ENCODE data around the gene MAP3K15. TPM values are rescaled to one million over a fixed set of nuclear protein-coding genes. Genes with fewer than 3 reads are reported as not detected.

Gene MAP3K15
- under 1 TPM; 0.31 to 0.37 TPM for total RNA-seq

- Mint-ChIP-seq H3K9me3 (ENCODE audit: insufficient read depth) (no peaks in the 10 kb centered on the region), H3K27ac (no peak within 1 kb of the TSS), H3K27me3 (ENCODE audit: low read depth) (peaks cover 22% of the 10 kb centered on the region), H3K36me3 (ENCODE audit: low read depth) (no peaks in the 10 kb centered on the region), H3K4me1 (ENCODE audit: low read depth) (peaks cover 7% of the 10 kb centered on the region), H3K4me3 (peak within 1 kb of the TSS; percentile 49)
- peak; percentile 70 for ATAC-seq
- DNase-seq: peak; percentile 23
- CTCF ChIA-PET: interaction anchor here (1.0 kb wide), 1 partner anchor 143 kb away, joined by 3 read pairs; no protein-coding TSS in a partner anchor
- POLR2A ChIA-PET: no interaction called here
Measured at GRCh38 chrX:19514791-19515614, at the start of gene MAP3K15. Gene MAP3K15 (minus strand): TSS chrX:19515508. CDS start chrX:19515261, 247 bp downstream.

DNA sequence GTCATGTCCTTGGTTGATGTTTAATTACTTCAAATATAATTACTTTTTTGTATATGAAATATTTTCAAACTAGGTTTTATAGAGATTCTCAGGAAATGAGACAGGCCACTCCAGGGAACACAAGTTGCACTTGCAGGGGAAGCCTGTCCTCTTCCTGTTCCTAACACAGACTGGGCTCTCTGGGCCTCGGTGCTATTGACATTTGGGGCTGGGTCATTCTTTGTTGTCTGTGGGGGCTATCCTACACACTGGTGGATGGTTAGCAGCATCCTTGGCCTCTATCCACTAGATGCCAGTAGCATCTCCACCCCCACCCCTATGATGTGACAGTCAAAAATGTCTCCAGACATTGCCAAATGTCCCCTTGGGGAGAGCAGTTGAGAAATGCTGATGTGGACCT is 49.3 kb upstream of the MAP3K15 start:
- ATAC-seq (no peak), DNase-seq (no peak)
- no peaks in the 10 kb centered on the region for H3K9me3 Mint-ChIP-seq (ENCODE audit: insufficient read depth)
- H3K27ac Mint-ChIP-seq: no peak overlapping the region
- peaks cover 18% of the 10 kb centered on the region for H3K36me3 Mint-ChIP-seq (ENCODE audit: low read depth)
- CTCF ChIA-PET: no interaction called here
- no peaks in the 10 kb centered on the region for H3K27me3 Mint-ChIP-seq (ENCODE audit: low read depth)
- H3K4me3 Mint-ChIP-seq: no peak overlapping the region
- peaks cover 22% of the 10 kb centered on the region for H3K4me1 Mint-ChIP-seq (ENCODE audit: low read depth)
- POLR2A ChIA-PET: no interaction called here

- Mint-ChIP-seq H3K4me3 (no peak overlapping the region), H3K27me3 (ENCODE audit: low read depth) (no peaks in the 10 kb centered on the region), H3K36me3 (ENCODE audit: low read depth) (peaks cover 18% of the 10 kb centered on the region), H3K27ac (no peak overlapping the region), H3K4me1 (ENCODE audit: low read depth) (peaks cover 22% of the 10 kb centered on the region), H3K9me3 (ENCODE audit: insufficient read depth) (no peaks in the 10 kb centered on the region)
- ATAC-seq (no peak), DNase-seq (no peak)
- CTCF ChIA-PET: no interaction called here
- POLR2A ChIA-PET: no interaction called here
Measured at GRCh38 chrX:19563746-19564145, 48.4 kb upstream of the MAP3K15 start.

GRCh38 chrX:19563327-19563726 is 48.0 kb upstream of the MAP3K15 start:
- ATAC-seq (no peak), DNase-seq (no peak)
- Mint-ChIP-seq H3K27me3 (ENCODE audit: low read depth) (no peaks in the 10 kb centered on the region), H3K9me3 (ENCODE audit: insufficient read depth) (no peaks in the 10 kb centered on the region), H3K4me3 (no peak overlapping the region), H3K36me3 (ENCODE audit: low read depth) (peaks cover 15% of the 10 kb centered on the region), H3K4me1 (ENCODE audit: low read depth) (peaks cover 22% of the 10 kb centered on the region), H3K27ac (no peak overlapping the region)
- POLR2A ChIA-PET: no interaction called here
- CTCF ChIA-PET: no interaction called here

DNA sequence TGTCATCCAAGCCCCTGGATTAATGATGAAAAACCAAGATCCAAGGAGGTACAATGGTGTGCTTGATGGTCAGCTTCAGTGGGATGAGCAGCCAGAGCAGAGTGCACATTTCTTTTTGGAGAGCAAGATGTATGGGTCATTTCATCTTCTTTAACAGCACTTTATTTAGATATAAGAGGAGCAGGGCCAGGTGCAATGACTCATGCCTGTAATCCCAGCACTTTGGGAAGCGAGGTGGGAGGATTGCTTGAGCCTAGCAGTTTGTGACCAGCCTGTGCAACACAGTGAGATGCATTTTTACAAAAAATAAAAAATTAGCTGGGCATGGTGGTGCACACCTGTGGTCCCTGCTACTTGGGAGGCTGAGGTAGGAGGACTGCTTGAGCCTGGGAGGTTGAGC is 45.3 kb upstream of the MAP3K15 start:
- peaks cover 6% of the 10 kb centered on the region for H3K36me3 Mint-ChIP-seq (ENCODE audit: low read depth)
- DNase-seq: no peak
- H3K27ac Mint-ChIP-seq: no peak overlapping the region
- no peak for ATAC-seq
- no peak overlapping the region for H3K4me3 Mint-ChIP-seq
- peaks cover 7% of the 10 kb centered on the region for H3K4me1 Mint-ChIP-seq (ENCODE audit: low read depth)
- CTCF ChIA-PET: no interaction called here
- POLR2A ChIA-PET: no interaction called here
- no peaks in the 10 kb centered on the region for H3K27me3 Mint-ChIP-seq (ENCODE audit: low read depth)
- H3K9me3 Mint-ChIP-seq (ENCODE audit: insufficient read depth): no peaks in the 10 kb centered on the region

DNA sequence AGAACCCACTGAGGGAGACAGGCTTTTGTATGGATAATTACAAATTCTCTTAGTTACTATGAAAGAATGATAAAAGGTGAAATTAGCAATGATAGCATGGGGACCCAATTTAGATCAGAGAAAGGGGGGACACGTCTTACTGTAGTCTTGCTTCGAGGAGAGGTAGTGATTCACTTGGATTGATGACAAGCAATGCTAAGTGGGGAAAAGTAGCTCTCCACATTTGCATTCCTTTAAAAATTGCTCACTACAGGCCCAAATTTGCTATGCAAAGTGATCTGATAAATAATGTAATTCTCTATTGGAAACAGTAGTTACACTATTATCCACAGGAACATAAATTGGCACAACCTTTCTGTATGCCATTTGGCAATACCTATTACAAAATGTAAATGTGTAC is 42.5 kb upstream of the MAP3K15 start:
- no peaks in the 10 kb centered on the region for H3K27me3 Mint-ChIP-seq (ENCODE audit: low read depth)
- H3K4me1 Mint-ChIP-seq (ENCODE audit: low read depth): peaks cover 7% of the 10 kb centered on the region
- H3K4me3 Mint-ChIP-seq: no peak overlapping the region
- ATAC-seq (no peak), DNase-seq (no peak)
- no peak overlapping the region for H3K27ac Mint-ChIP-seq
- ChIA-PET POLR2A (no interaction called here), CTCF (interaction anchor here (1.3 kb wide), 1 partner anchor 9 kb away, joined by 3 read pairs; no protein-coding TSS in a partner anchor)
- H3K9me3 Mint-ChIP-seq (ENCODE audit: insufficient read depth): no peaks in the 10 kb centered on the region
- peaks cover 2% of the 10 kb centered on the region for H3K36me3 Mint-ChIP-seq (ENCODE audit: low read depth)

GRCh38 chrX:19556202-19556601 is 40.9 kb upstream of the MAP3K15 start:
- Mint-ChIP-seq H3K4me3 (no peak overlapping the region), H3K36me3 (ENCODE audit: low read depth) (no peaks in the 10 kb centered on the region), H3K9me3 (ENCODE audit: insufficient read depth) (no peaks in the 10 kb centered on the region), H3K27ac (no peak overlapping the region), H3K4me1 (ENCODE audit: low read depth) (peaks cover 12% of the 10 kb centered on the region), H3K27me3 (ENCODE audit: low read depth) (no peaks in the 10 kb centered on the region)
- CTCF ChIA-PET: interaction anchor here (0.8 kb wide), 1 partner anchor 435 kb away, joined by 3 read pairs; no protein-coding TSS in a partner anchor
- no peak for ATAC-seq
- POLR2A ChIA-PET: interaction anchor here (0.6 kb wide), 1 partner anchor 28 kb away, joined by 3 read pairs; no protein-coding TSS in a partner anchor
- DNase-seq: no peak

- H3K36me3 Mint-ChIP-seq (ENCODE audit: low read depth): no peaks in the 10 kb centered on the region
- DNase-seq: no peak
- CTCF ChIA-PET: interaction anchor here (0.8 kb wide), 1 partner anchor 436 kb away, joined by 3 read pairs; no protein-coding TSS in a partner anchor
- H3K4me1 Mint-ChIP-seq (ENCODE audit: low read depth): peaks cover 16% of the 10 kb centered on the region
- POLR2A ChIA-PET: interaction anchor here (0.6 kb wide), 1 partner anchor 29 kb away, joined by 3 read pairs; no protein-coding TSS in a partner anchor
- no peaks in the 10 kb centered on the region for H3K27me3 Mint-ChIP-seq (ENCODE audit: low read depth)
- no peak overlapping the region for H3K27ac Mint-ChIP-seq
- no peak overlapping the region for H3K4me3 Mint-ChIP-seq
- no peaks in the 10 kb centered on the region for H3K9me3 Mint-ChIP-seq (ENCODE audit: insufficient read depth)
- no peak for ATAC-seq
Measured at GRCh38 chrX:19555683-19556082, 40.4 kb upstream of the MAP3K15 start.

DNA sequence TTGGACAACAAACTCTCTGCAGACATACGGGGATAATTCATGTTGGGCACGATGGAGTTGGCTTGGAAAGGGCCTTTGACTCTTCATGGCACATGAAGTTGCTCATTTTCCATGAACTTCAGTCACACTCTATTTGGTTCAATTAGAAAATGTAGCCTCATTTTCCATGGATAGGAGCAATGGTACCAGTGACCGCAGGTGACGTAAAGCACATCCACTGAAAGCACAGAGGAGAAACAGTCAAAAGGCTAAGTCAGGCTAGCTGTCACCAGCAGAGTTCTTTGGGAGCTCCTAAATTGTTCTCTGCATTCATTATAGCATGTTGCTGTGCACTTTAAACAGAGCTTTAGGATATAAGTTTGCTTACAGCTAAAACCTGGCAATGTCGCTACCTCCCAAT is 39.9 kb upstream of the MAP3K15 start:
- POLR2A ChIA-PET: no interaction called here
- Mint-ChIP-seq H3K9me3 (ENCODE audit: insufficient read depth) (no peaks in the 10 kb centered on the region), H3K36me3 (ENCODE audit: low read depth) (no peaks in the 10 kb centered on the region), H3K4me1 (ENCODE audit: low read depth) (peaks cover 20% of the 10 kb centered on the region), H3K27ac (no peak overlapping the region), H3K27me3 (ENCODE audit: low read depth) (no peaks in the 10 kb centered on the region), H3K4me3 (no peak overlapping the region)
- no peak for DNase-seq
- ATAC-seq: no peak
- CTCF ChIA-PET: no interaction called here

DNA sequence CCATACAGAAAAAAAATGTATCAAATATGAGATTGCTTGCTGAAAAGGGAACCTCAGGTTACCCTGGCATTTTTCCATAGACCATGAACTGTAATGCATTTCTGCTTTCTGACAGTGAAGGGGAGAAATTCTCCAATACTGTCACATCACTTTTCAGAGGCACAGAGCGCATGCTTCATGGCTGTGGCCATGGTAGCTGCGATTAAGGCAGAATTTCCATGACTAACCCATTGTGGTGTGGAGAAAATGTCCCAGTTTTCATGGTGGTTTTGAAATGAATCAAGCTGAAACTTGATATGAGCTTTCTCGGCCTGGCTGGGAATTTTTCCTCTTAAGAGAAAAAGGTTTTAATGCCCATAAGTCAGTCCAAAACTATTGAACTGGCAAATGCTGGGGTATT is 39.5 kb upstream of the MAP3K15 start:
- CTCF ChIA-PET: no interaction called here
- Mint-ChIP-seq H3K4me1 (ENCODE audit: low read depth) (peaks cover 25% of the 10 kb centered on the region), H3K4me3 (no peak overlapping the region), H3K27ac (no peak overlapping the region), H3K36me3 (ENCODE audit: low read depth) (peaks cover 1% of the 10 kb centered on the region), H3K9me3 (ENCODE audit: insufficient read depth) (no peaks in the 10 kb centered on the region), H3K27me3 (ENCODE audit: low read depth) (no peaks in the 10 kb centered on the region)
- ATAC-seq (peak; percentile 42), DNase-seq (peak; percentile 22)
- POLR2A ChIA-PET: no interaction called here

DNA sequence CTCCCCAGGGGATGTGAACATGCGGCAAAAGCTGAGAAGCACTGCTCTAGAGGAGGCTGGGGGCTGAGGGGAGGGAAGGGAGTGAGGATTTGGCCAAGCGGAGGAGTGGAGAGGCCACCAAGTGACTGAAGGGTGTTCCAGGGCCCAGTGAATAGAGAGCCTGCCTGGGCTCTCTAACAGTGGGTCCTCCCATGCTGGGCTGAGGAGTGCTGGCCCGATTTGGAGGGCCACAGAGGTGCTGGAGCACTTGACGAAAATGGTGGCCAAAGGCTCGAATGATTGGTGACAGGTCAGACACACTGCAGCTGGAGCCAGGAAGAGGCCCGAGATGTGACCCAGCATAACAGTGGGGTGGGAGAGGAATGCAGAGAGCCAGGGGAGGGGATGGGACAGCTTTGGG is 37.5 kb upstream of the MAP3K15 start:
- H3K9me3 Mint-ChIP-seq (ENCODE audit: insufficient read depth): no peaks in the 10 kb centered on the region
- ATAC-seq (no peak), DNase-seq (no peak)
- H3K27me3 Mint-ChIP-seq (ENCODE audit: low read depth): no peaks in the 10 kb centered on the region
- peaks cover 37% of the 10 kb centered on the region for H3K4me1 Mint-ChIP-seq (ENCODE audit: low read depth)
- ChIA-PET CTCF (no interaction called here), POLR2A (no interaction called here)
- no peak overlapping the region for H3K27ac Mint-ChIP-seq
- H3K4me3 Mint-ChIP-seq: no peak overlapping the region
- peaks cover 19% of the 10 kb centered on the region for H3K36me3 Mint-ChIP-seq (ENCODE audit: low read depth)

DNA sequence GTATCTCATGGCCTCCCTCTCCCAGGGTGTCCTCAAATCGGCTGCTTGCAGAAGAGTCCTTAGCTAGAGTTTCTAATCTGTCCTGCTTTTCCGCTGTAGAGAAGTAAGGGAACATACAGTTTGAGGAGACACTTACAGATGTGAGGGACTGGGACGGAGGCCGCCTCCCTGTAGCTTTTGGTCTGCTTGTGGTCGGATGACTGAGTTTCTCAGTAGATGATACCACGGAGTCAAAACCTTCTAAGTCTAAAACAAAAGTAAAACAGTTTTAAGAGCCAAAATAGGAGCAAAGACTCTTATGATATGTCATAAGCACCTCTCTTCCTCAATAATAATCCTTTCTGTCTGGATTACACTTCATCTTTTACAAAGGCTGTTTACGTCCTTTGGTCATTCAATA is 34.5 kb upstream of the MAP3K15 start:
- Mint-ChIP-seq H3K36me3 (ENCODE audit: low read depth) (peaks cover 36% of the 10 kb centered on the region), H3K9me3 (ENCODE audit: insufficient read depth) (no peaks in the 10 kb centered on the region), H3K4me3 (no peak overlapping the region), H3K27ac (peak overlapping the region; percentile 61), H3K27me3 (ENCODE audit: low read depth) (no peaks in the 10 kb centered on the region), H3K4me1 (ENCODE audit: low read depth) (peaks cover 30% of the 10 kb centered on the region)
- DNase-seq (peak; percentile 35), ATAC-seq (peak; percentile 36)
- ChIA-PET POLR2A (no interaction called here), CTCF (no interaction called here)

All from activated CD8-positive, alpha-beta T cell treated with anti-CD3 and anti-CD28 coated beads, Interleukin-2, amount 10 ng/mL, durations not matched to agents 7 days and 5 days (primary cell).